Measurements from ENCODE around the gene GCAT. TPM values are rescaled to one million over a fixed set of nuclear protein-coding genes. Genes with fewer than 3 reads are reported as not detected.
A peak's percentile ranks its signal among the peaks of the same experiment; 100 is the strongest.

GCAT gene
- total RNA-seq, 1 donor from 2014 or later, result 11.9 TPM

DNA sequence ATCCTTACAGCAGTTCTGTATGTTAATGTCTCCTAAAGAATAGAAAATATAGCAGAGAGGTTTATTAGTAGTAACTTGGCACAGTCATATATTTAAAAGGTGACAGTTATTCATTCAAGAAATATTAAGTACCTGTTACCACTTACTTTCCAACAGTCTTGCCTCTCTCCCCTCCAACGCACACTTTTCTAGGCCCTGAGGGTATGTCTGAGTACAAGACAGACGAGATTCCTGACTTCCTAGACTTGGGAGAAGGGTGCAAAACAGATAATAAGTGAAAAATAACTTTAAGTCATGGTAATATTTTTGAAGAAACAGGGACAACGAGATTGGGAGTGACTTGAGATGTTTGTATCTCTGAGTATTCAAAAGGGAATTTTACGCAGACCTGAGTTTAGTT, 43.1 kb downstream of the GCAT start:
- Mint-ChIP-seq H3K4me3 (ENCODE audit: unreplicated experiment) (peak overlapping the region; percentile 95), H3K9me3 (ENCODE audit: unreplicated experiment) (peaks cover 11% of the 10 kb centered on the region), H3K27me3 (ENCODE audit: unreplicated experiment) (peaks cover 11% of the 10 kb centered on the region), H3K4me1 (ENCODE audit: low read depth, unreplicated experiment) (peaks cover 5% of the 10 kb centered on the region), H3K27ac (ENCODE audit: unreplicated experiment) (no peak overlapping the region), H3K36me3 (ENCODE audit: unreplicated experiment) (no peaks in the 10 kb centered on the region)
- no peak for TF ChIP-seq CTCF (IDR thresholded peaks at IDR 0.05; ENCODE audit: partially characterized antibody, unreplicated experiment)
- no peak for DNase-seq

DNA sequence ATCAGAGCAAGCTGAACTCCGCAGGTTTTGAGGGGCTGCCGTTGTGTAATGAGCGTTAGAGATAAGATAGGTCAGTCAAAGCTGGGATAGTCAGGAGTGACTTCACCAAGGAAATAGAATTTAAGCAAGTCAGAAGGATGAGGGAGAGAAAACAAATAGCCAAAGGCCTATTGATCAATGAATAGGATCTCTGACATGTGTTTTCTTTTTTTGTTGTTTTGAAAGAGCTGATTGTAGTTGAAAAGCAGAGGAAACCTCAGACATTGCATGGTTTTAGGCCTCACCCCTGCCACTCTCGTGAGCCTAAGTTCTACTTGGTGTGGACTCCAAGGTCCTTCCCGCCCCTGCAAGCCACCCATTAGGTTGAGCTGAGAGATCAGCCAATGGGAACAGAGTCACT, 44.7 kb downstream of the GCAT start:
- no peaks in the 10 kb centered on the region for H3K36me3 Mint-ChIP-seq (ENCODE audit: unreplicated experiment)
- no peak for TF ChIP-seq CTCF (IDR thresholded peaks at IDR 0.05; ENCODE audit: partially characterized antibody, unreplicated experiment)
- no peak overlapping the region for H3K27ac Mint-ChIP-seq (ENCODE audit: unreplicated experiment)
- DNase-seq, result no peak
- no peak overlapping the region for H3K4me3 Mint-ChIP-seq (ENCODE audit: unreplicated experiment)
- peaks cover 5% of the 10 kb centered on the region for H3K4me1 Mint-ChIP-seq (ENCODE audit: low read depth, unreplicated experiment)
- H3K27me3 Mint-ChIP-seq (ENCODE audit: unreplicated experiment), result peaks cover 11% of the 10 kb centered on the region
- H3K9me3 Mint-ChIP-seq (ENCODE audit: unreplicated experiment), result peaks cover 9% of the 10 kb centered on the region

DNA sequence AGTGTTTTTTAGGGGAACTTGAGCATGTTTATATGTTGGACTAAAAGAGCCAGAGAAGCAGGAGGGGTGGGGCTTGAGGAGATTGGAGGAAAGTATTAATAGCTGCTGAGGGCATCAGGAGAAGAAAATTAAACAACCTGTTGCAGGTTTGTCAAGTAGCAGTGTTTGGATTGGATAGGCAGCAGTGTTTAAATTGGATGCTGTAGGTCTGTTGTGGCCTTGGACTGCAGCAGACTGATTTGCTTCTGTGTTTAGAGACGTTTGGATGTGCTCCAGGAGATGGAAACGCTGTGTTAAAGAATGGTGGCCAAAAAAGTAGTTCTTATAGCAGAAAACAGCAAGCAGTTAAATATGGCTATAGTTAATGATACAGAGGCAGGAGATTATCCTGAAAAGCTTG, 47.2 kb downstream of the GCAT start:
- no peak for DNase-seq
- H3K27ac Mint-ChIP-seq (ENCODE audit: unreplicated experiment), result no peak overlapping the region
- H3K36me3 Mint-ChIP-seq (ENCODE audit: unreplicated experiment), result no peaks in the 10 kb centered on the region
- peaks cover 5% of the 10 kb centered on the region for H3K27me3 Mint-ChIP-seq (ENCODE audit: unreplicated experiment)
- H3K4me3 Mint-ChIP-seq (ENCODE audit: unreplicated experiment), result no peak overlapping the region
- H3K4me1 Mint-ChIP-seq (ENCODE audit: low read depth, unreplicated experiment), result peaks cover 2% of the 10 kb centered on the region
- no peak for TF ChIP-seq CTCF (IDR thresholded peaks at IDR 0.05; ENCODE audit: partially characterized antibody, unreplicated experiment)
- peaks cover 2% of the 10 kb centered on the region for H3K9me3 Mint-ChIP-seq (ENCODE audit: unreplicated experiment)

DNA sequence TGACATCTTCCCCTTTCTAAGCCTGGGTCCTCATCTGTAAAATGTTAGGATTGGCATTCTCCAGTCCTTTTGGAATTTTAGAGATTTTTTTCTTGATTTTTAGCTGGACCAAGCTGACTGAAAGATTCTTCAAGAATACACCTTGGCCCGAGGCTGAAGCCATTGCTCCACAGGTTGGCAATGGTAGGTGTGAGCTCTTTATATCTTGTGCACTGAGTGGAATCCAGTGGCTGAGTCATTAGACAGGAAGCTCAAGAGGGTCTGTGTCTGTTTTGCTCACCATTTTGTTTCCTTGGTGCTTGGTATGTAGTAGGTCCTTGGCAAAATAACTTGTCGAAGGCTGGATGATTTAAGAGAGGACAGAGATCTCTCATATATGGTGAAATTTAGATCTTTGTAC, 47.7 kb downstream of the GCAT start:
- Mint-ChIP-seq H3K4me1 (ENCODE audit: low read depth, unreplicated experiment) (peaks cover 2% of the 10 kb centered on the region), H3K27ac (ENCODE audit: unreplicated experiment) (no peak overlapping the region), H3K9me3 (ENCODE audit: unreplicated experiment) (peaks cover 2% of the 10 kb centered on the region), H3K36me3 (ENCODE audit: unreplicated experiment) (no peaks in the 10 kb centered on the region), H3K4me3 (ENCODE audit: unreplicated experiment) (no peak overlapping the region), H3K27me3 (ENCODE audit: unreplicated experiment) (peaks cover 5% of the 10 kb centered on the region)
- TF ChIP-seq CTCF (IDR thresholded peaks at IDR 0.05; ENCODE audit: partially characterized antibody, unreplicated experiment), result no peak
- DNase-seq, result no peak

GRCh38 chr22:37860796-37861421, 53.2 kb downstream of the GCAT start:
- Mint-ChIP-seq H3K9me3 (ENCODE audit: unreplicated experiment) (peaks cover 3% of the 10 kb centered on the region), H3K36me3 (ENCODE audit: unreplicated experiment) (no peaks in the 10 kb centered on the region), H3K27ac (ENCODE audit: unreplicated experiment) (no peak overlapping the region), H3K4me1 (ENCODE audit: low read depth, unreplicated experiment) (peaks cover 5% of the 10 kb centered on the region), H3K4me3 (ENCODE audit: unreplicated experiment) (no peak overlapping the region), H3K27me3 (ENCODE audit: unreplicated experiment) (peaks cover 2% of the 10 kb centered on the region)
- DNase-seq, result no peak
- no peak for TF ChIP-seq CTCF (IDR thresholded peaks at IDR 0.05; ENCODE audit: partially characterized antibody, unreplicated experiment)
